Vagina (tissue), 2 donors: ENCODE measurements around the gene CFAP299. TPM values are rescaled to one million over a fixed set of nuclear protein-coding genes. Genes with fewer than 3 reads are reported as not detected.

Experiments
- DNase-seq, 2 donors: peaks; one replicate each; pipeline ENCODE4 v3.0.0-alpha.2; 2017; ENCODE audit errors: extremely low spot score in 2 of 2
- H3K27ac ChIP-seq: fragments of 200-600 bp; sonication (generic); one replicate; pipeline ENCODE4 v1.5.1; 2019
- H3K27me3 ChIP-seq: fragments of 200-600 bp; sonication (generic); one replicate; pipeline ENCODE4 v1.5.1; 2019
- H3K36me3 ChIP-seq, 2 donors: fragments of 200-600 bp; sonication (generic); one replicate each; pipeline ENCODE4 v1.5.1; 2017 to 2019
- H3K4me1 ChIP-seq: fragments of 200-600 bp; sonication (generic); one replicate; pipeline ENCODE4 v1.5.1; 2019
- H3K4me3 ChIP-seq, 2 donors: fragments of 200-600 bp; sonication (generic); 1 replicate in 1 of 2; 2 replicates in 1 of 2; pipeline ENCODE4 v1.5.1; 2016 to 2019
- H3K9me3 ChIP-seq: fragments of 200-600 bp; sonication (generic); one replicate; pipeline ENCODE4 v1.5.1; 2019
- CTCF ChIP-seq, 3 experiments: fragments of 450-650 bp in 2 of 3; fragments of 200-600 bp in 1 of 3; sonication (generic) in 1 of 3; IDR thresholded peaks; one replicate each; pipeline ENCODE4 v1.5.1; 2017 to 2019; ENCODE audit warnings: antibody characterized with exemption in 3 of 3, mild to moderate bottlenecking in 2 of 3, moderate library complexity in 2 of 3
- POLR2A ChIP-seq, 2 donors: fragments of 450-650 bp; IDR thresholded peaks; one replicate each; pipeline ENCODE4 v1.6.1; 2017; ENCODE audit warnings: antibody characterized with exemption in 2 of 2, mild to moderate bottlenecking in 2 of 2, moderate library complexity in 2 of 2
- POLR2AphosphoS5 ChIP-seq, 2 donors: sonication (generic); formaldehyde crosslinking; IDR thresholded peaks; one replicate each; pipeline ENCODE4 v1.9.0; 2017; ENCODE audit warnings: antibody characterized with exemption in 2 of 2, mild to moderate bottlenecking in 2 of 2, low read depth in 1 of 2; ENCODE audit not compliant: insufficient read depth in 1 of 2
- intact Hi-C: fragments of 100-400 bp; cut with DNase I; formaldehyde crosslinking; loops from one replicate; pipeline ENCODE4 v1.15.1; 2023
- total RNA-seq: library from RNA; depleted of rRNA; stranded (reverse); fragments of >200 nt; gene quantifications from one replicate; pipeline ENCODE4 v1.2.3, GENCODE V29; 2016

Gene CFAP299
- total RNA-seq, 1 donor from 2014 or later, result not detected

DNA sequence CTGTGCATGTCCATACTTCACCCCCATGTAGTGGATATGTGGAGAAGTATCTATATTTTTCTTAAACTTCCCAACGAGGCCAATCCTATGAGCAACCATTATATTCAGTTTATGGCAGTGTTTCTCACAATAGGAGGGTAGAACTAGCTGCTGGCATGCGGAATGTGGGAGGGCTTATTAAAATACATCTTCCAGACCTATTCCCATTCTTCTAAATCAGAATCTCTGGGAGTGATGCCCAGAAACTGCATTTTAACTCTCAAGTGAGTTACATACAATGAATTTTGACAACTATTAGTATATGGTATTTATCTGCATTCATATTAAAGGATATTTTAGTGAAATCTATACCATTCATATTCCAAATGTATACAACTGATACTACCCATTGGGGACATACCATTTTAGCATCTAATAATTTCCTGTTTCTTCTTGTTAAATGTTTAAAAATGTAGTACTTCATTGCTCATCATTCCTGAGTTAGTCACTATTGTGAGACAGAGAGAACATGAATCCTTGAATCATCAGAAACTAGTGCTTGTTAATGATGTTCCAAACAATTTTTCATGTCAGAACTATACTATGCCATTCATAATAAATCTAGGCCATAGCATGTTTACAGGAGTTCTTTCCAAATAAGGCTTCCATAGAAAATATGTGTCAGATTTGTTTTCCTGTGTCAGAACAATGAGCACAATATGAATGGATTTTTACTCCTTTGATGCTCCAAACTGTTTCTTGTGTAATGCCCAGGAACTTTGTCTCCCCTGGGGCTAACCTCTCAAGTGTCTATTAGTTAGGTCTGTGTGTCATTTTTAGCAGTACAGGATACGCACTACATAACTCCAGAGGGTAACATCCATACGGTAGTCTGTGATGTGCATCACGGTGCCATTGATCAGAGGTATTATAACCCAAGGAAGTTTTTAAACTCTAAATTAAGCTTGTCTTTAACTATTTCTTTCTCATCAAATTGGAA lies 496.1 kb downstream of the CFAP299 start:
- intact Hi-C loops, result no loop called here
- no peak overlapping the region for H3K4me3 ChIP-seq

GRCh38 chr4:80839281-80839680 lies 503.8 kb downstream of the CFAP299 start:
- no peak for DNase-seq
- TF ChIP-seq CTCF (IDR thresholded peaks at IDR 0.05), result no peak
- no peak for TF ChIP-seq POLR2AphosphoS5 (IDR thresholded peaks at IDR 0.05; ENCODE audit: insufficient read depth in 1 of 2, low read depth in 1 of 2)
- no peak for TF ChIP-seq POLR2A (IDR thresholded peaks at IDR 0.05)
- H3K27me3 ChIP-seq, result no peaks in the 10 kb centered on the region
- H3K4me1 ChIP-seq, result no peaks in the 10 kb centered on the region
- no peaks in the 10 kb centered on the region for H3K9me3 ChIP-seq
- intact Hi-C loops, result no loop called here
- H3K36me3 ChIP-seq, result no peaks in the 10 kb centered on the region
- no peak overlapping the region for H3K27ac ChIP-seq
- H3K4me3 ChIP-seq, result no peak overlapping the region

More for the DNA sequence above, 496.1 kb downstream of the CFAP299 start:
- TF ChIP-seq POLR2A (IDR thresholded peaks at IDR 0.05), result no peak
- no peak for TF ChIP-seq POLR2AphosphoS5 (IDR thresholded peaks at IDR 0.05; ENCODE audit: insufficient read depth in 1 of 2, low read depth in 1 of 2)
- TF ChIP-seq CTCF (IDR thresholded peaks at IDR 0.05), result no peak
- Histone ChIP-seq H3K4me1 (no peaks in the 10 kb centered on the region), H3K27ac (no peak overlapping the region), H3K36me3 (no peaks in the 10 kb centered on the region), H3K27me3 (no peaks in the 10 kb centered on the region), H3K9me3 (no peaks in the 10 kb centered on the region)
- DNase-seq, result no peak

GRCh38 chr4:80839792-80840191 lies 504.3 kb downstream of the CFAP299 start:
- no peaks in the 10 kb centered on the region for H3K36me3 ChIP-seq
- H3K9me3 ChIP-seq, result no peaks in the 10 kb centered on the region
- no peaks in the 10 kb centered on the region for H3K27me3 ChIP-seq
- H3K4me3 ChIP-seq, result no peak overlapping the region
- no peak for DNase-seq
- H3K27ac ChIP-seq, result no peak overlapping the region
- H3K4me1 ChIP-seq, result no peaks in the 10 kb centered on the region
- intact Hi-C loops, result no loop called here
- TF ChIP-seq POLR2A (IDR thresholded peaks at IDR 0.05) (no peak), POLR2AphosphoS5 (IDR thresholded peaks at IDR 0.05; ENCODE audit: insufficient read depth in 1 of 2, low read depth in 1 of 2) (no peak), CTCF (IDR thresholded peaks at IDR 0.05) (no peak)

DNA sequence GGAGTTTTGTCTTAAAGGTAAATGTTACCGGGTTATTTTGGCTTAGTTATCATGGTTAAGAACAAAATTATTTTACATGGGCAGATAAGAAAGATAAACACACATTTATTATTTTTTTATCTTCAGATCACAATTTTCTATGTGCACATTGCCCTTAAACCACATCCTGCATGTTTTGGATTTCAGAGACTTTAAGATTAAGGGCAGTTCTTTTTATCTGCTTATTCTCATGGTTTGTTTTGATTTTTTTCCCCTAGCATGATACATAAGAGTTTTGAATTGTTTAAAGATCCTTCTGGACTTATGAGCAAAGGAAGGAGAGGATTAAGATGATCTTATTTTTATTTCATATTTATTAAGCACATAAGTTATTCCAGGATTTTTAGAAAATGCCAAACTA lies 504.9 kb downstream of the CFAP299 start:
- Histone ChIP-seq H3K27ac (no peak overlapping the region), H3K4me1 (no peaks in the 10 kb centered on the region), H3K4me3 (no peak overlapping the region), H3K27me3 (no peaks in the 10 kb centered on the region), H3K9me3 (no peaks in the 10 kb centered on the region), H3K36me3 (no peaks in the 10 kb centered on the region)
- no peak for TF ChIP-seq POLR2A (IDR thresholded peaks at IDR 0.05)
- no peak for TF ChIP-seq CTCF (IDR thresholded peaks at IDR 0.05)
- DNase-seq, result no peak
- intact Hi-C loops, result no loop called here
